Breast epithelium (tissue), 3 donors: Measurements from ENCODE around the gene ST8SIA2.

ENCODE experiments used
- POLR2A ChIP-seq: fragments of 450-650 bp; IDR thresholded peaks from one replicate; pipeline ENCODE4 v1.6.1; 2016; ENCODE audit warnings: antibody characterized with exemption, mild to moderate bottlenecking, moderate library complexity
- POLR2AphosphoS5 ChIP-seq, 3 donors: sonication (generic); formaldehyde crosslinking; IDR thresholded peaks; one replicate each; pipeline ENCODE4 v1.6.1; 2017; ENCODE audit warnings: antibody characterized with exemption in 3 of 3
- TF ChIP-seq, protein P1 (sequence below), 3 donors: fragments of 450-650 bp; IDR thresholded peaks; one replicate each; pipeline ENCODE4 v1.5.1; 2016 to 2017; ENCODE audit warnings: antibody characterized with exemption in 3 of 3, mild to moderate bottlenecking in 3 of 3, moderate library complexity in 3 of 3

DNA sequence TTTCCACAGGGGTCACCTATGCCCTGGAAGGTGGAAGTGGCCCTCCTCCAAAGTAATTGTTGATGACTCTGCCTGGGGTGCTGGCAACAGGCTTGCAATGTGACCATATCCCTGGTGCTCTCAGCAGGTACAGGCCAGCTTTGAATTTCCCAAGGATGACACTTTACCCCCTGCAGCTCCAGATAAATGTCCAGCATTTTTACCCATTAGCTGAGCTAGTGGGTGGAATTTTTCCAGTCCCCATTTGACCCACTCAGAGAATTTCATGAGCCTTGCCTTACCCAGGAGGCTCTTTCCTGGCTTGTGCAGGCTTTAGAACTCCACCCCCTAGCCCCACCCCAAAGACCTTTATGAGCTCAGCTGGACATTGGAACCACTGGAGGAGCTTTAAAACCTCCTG, 77.6 kb downstream of the ST8SIA2 start:
- TF ChIP-seq, protein P1, sequence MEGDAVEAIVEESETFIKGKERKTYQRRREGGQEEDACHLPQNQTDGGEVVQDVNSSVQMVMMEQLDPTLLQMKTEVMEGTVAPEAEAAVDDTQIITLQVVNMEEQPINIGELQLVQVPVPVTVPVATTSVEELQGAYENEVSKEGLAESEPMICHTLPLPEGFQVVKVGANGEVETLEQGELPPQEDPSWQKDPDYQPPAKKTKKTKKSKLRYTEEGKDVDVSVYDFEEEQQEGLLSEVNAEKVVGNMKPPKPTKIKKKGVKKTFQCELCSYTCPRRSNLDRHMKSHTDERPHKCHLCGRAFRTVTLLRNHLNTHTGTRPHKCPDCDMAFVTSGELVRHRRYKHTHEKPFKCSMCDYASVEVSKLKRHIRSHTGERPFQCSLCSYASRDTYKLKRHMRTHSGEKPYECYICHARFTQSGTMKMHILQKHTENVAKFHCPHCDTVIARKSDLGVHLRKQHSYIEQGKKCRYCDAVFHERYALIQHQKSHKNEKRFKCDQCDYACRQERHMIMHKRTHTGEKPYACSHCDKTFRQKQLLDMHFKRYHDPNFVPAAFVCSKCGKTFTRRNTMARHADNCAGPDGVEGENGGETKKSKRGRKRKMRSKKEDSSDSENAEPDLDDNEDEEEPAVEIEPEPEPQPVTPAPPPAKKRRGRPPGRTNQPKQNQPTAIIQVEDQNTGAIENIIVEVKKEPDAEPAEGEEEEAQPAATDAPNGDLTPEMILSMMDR (IDR thresholded peaks at IDR 0.05) = no peak
- TF ChIP-seq POLR2A (no peak), POLR2AphosphoS5 (IDR thresholded peaks at IDR 0.05) (no peak)
